Mesendoderm (in vitro differentiated cells): ENCODE data around the gene LRRC31.

Experiments used
- DNase-seq: peaks from one replicate; pipeline ENCODE4 v3.0.0; 2013
- H2AK5ac ChIP-seq: 2 replicates; pipeline ENCODE4 v1.6.1; 2013; ENCODE audit warnings: low read length, inconsistent platforms
- H2BK120ac ChIP-seq: 2 replicates; pipeline ENCODE4 v1.6.1; 2013; ENCODE audit warnings: low read depth, mild to moderate bottlenecking, low read length, moderate library complexity, mixed read lengths
- H2BK15ac ChIP-seq: replicated peaks from 2 replicates; pipeline ENCODE4 v1.6.1; 2013; ENCODE audit warnings: low read depth, mild to moderate bottlenecking, moderate library complexity
- H2BK5ac ChIP-seq: 2 replicates; pipeline ENCODE4 v1.6.1; 2013; ENCODE audit warnings: low read length, inconsistent platforms
- H3K18ac ChIP-seq: 2 replicates; pipeline ENCODE4 v1.6.1; 2013; ENCODE audit warnings: mild to moderate bottlenecking, low read length, mixed read lengths
- H3K23ac ChIP-seq: one replicate; pipeline ENCODE4 v1.6.1; 2013; ENCODE audit warnings: low read length
- H3K27ac ChIP-seq: 2 replicates; pipeline ENCODE4 v1.5.1; 2013; ENCODE audit warnings: low read depth, mild to moderate bottlenecking, inconsistent platforms, low read length, moderate library complexity
- H3K27me3 ChIP-seq: 2 replicates; pipeline ENCODE4 v1.6.1; 2013; ENCODE audit warnings: low read length, control low read depth, mild to moderate bottlenecking, inconsistent platforms; ENCODE audit not compliant: insufficient read depth, poor library complexity
- H3K36me3 ChIP-seq: 2 replicates; pipeline ENCODE4 v1.6.1; 2013; ENCODE audit warnings: low read length, inconsistent platforms; ENCODE audit not compliant: control insufficient read depth, insufficient read depth
- H3K4ac ChIP-seq: one replicate; pipeline ENCODE4 v1.6.1; 2013; ENCODE audit warnings: low read depth, mild to moderate bottlenecking, low read length, moderate library complexity
- H3K4me1 ChIP-seq: 2 replicates; pipeline ENCODE4 v1.6.1; 2013; ENCODE audit warnings: low read depth, low read length, inconsistent platforms; ENCODE audit not compliant: control insufficient read depth
- H3K4me2 ChIP-seq: 2 replicates; pipeline ENCODE4 v1.6.1; 2013; ENCODE audit warnings: low read length
- H3K4me3 ChIP-seq: 2 replicates; pipeline ENCODE4 v1.5.1; 2013; ENCODE audit warnings: mild to moderate bottlenecking, low read length
- H3K56ac ChIP-seq: one replicate; pipeline ENCODE4 v1.6.1; 2013; ENCODE audit warnings: low read length
- H3K79me1 ChIP-seq: 2 replicates; pipeline ENCODE4 v1.6.1; 2013; ENCODE audit warnings: low read length, inconsistent platforms
- H3K79me2 ChIP-seq: 2 replicates; pipeline ENCODE4 v1.6.1; 2013; ENCODE audit warnings: mild to moderate bottlenecking, low read length; ENCODE audit not compliant: control insufficient read depth, insufficient read depth
- H3K9ac ChIP-seq: 2 replicates; pipeline ENCODE4 v1.6.1; 2013; ENCODE audit warnings: low read length, inconsistent platforms
- H4K5ac ChIP-seq: one replicate; pipeline ENCODE4 v1.6.1; 2013; ENCODE audit warnings: low read length
- H4K8ac ChIP-seq: one replicate; pipeline ENCODE4 v1.6.1; 2013; ENCODE audit warnings: low read depth, mild to moderate bottlenecking, control low read depth, low read length, moderate library complexity
- WGBS: extraction: QIAGEN DNeasy Blood & Tissue Kit; methylation state at CpG from one replicate; pipeline ENCODE4 v1.1.7; 2013; ENCODE audit warnings: low lambda C conversion rate, missing lambda C conversion rate; ENCODE audit not compliant: insufficient coverage; ENCODE audit errors: extremely low coverage; 5-methylcytosine and 5-hydroxymethylcytosine counted together

Gene LRRC31

DNA sequence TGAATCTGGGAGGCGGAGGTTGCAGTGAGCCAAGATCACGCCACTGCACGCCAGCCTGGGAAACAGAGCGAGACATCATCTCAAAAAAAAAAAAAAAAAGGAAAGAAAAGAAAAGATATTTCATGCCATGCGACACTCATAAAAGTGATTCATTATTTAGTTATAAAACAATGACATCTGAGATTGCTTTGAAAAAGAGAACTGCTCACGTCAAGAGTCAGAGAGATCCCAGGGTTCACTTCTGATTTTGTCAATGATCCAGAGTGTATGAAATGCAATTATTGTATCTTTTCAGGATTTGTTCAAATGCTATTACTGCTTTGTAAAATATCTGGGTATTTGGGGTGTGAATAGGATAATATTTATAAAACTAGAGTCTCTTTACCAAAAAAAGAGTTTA is 35.7 kb upstream of the LRRC31 start:
- Histone ChIP-seq H3K27ac (no peak overlapping the region), H3K9ac (no peak overlapping the region)
- WGBS: no CpG with 5 or more reads among the region's 6 CpGs

DNA sequence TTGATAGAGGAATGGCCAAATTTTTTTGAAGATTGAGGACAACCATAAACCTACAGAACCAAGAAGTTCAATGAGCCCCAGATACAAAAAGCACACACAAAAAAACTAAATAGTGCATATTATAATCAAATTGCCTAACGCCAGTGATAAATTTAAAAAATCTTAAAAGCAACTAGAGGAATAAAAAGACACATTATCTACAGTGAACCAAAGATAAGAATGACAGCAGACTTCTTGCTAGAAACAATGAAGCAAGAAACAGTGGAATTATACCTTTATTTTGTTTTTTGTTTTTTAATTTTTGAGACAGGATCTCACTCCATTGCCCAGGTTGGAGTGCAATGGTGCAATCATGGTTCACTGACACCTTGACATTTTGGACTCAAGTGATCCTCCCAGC is 31.7 kb upstream of the LRRC31 start:
- H3K4me1 ChIP-seq: no peaks in the 10 kb centered on the region
- no peak overlapping the region for H2BK15ac ChIP-seq
- H3K79me1 ChIP-seq: no peaks in the 10 kb centered on the region
- H2BK120ac ChIP-seq: no peak overlapping the region
- H3K18ac ChIP-seq: no peak overlapping the region
- WGBS: no CpG with 5 or more reads among the region's 1 CpG
- no peak overlapping the region for H2BK5ac ChIP-seq
- H3K4ac ChIP-seq: no peak overlapping the region
- no peaks in the 10 kb centered on the region for H3K79me2 ChIP-seq
- H3K23ac ChIP-seq: no peak overlapping the region
- H3K4me2 ChIP-seq: no peak overlapping the region
- no peak for DNase-seq
- H4K8ac ChIP-seq: no peak overlapping the region
- H2AK5ac ChIP-seq: no peak overlapping the region
- H3K4me3 ChIP-seq: no peak overlapping the region
- no peak overlapping the region for H3K27ac ChIP-seq
- no peaks in the 10 kb centered on the region for H3K36me3 ChIP-seq
- H3K56ac ChIP-seq: no peak overlapping the region
- H4K5ac ChIP-seq: no peak overlapping the region
- H3K27me3 ChIP-seq: no peaks in the 10 kb centered on the region
- no peak overlapping the region for H3K9ac ChIP-seq

More for the DNA sequence above, 35.7 kb upstream of the LRRC31 start:
- H2BK120ac ChIP-seq: no peak overlapping the region
- no peak for DNase-seq
- no peak overlapping the region for H2BK15ac ChIP-seq
- no peaks in the 10 kb centered on the region for H3K79me2 ChIP-seq
- H3K23ac ChIP-seq: no peak overlapping the region
- H3K4me2 ChIP-seq: no peak overlapping the region
- no peak overlapping the region for H3K4ac ChIP-seq
- no peak overlapping the region for H4K5ac ChIP-seq
- H3K79me1 ChIP-seq: no peaks in the 10 kb centered on the region
- H3K4me3 ChIP-seq: no peak overlapping the region
- H2AK5ac ChIP-seq: no peak overlapping the region
- H3K56ac ChIP-seq: no peak overlapping the region
- H3K18ac ChIP-seq: no peak overlapping the region
- H4K8ac ChIP-seq: no peak overlapping the region
- H2BK5ac ChIP-seq: no peak overlapping the region
- H3K36me3 ChIP-seq: no peaks in the 10 kb centered on the region
- H3K27me3 ChIP-seq: no peaks in the 10 kb centered on the region
- peaks cover 6% of the 10 kb centered on the region for H3K4me1 ChIP-seq

DNA sequence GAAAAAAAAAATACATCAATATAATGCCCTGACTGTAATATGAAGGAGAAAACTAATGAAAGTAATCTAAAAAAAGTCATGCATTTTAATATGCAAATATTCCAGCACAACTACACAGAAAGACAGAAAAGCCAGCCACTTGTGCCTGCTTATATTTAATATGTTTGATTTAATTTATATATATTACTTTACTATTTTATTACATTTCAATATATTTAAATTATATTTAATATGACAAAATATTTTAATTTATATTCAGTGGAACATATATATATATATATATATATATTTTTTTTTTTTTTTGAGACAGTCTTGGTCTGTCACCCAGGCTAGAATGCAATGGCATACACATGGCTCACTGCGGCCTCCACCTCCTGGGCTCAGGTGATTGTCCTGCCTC is 27.5 kb upstream of the LRRC31 start:
- no peak overlapping the region for H2AK5ac ChIP-seq
- no peak overlapping the region for H3K27ac ChIP-seq
- no peak overlapping the region for H2BK15ac ChIP-seq
- no peak overlapping the region for H2BK120ac ChIP-seq
- no peaks in the 10 kb centered on the region for H3K4me1 ChIP-seq
- H3K79me2 ChIP-seq: no peaks in the 10 kb centered on the region
- no peaks in the 10 kb centered on the region for H3K36me3 ChIP-seq
- H3K9ac ChIP-seq: no peak overlapping the region
- no peak overlapping the region for H4K8ac ChIP-seq
- H3K56ac ChIP-seq: no peak overlapping the region
- no peak overlapping the region for H3K23ac ChIP-seq
- H4K5ac ChIP-seq: no peak overlapping the region
- DNase-seq: no peak
- no peak overlapping the region for H3K4me2 ChIP-seq
- H3K18ac ChIP-seq: no peak overlapping the region
- H3K79me1 ChIP-seq: no peaks in the 10 kb centered on the region
- WGBS: no CpG with 5 or more reads among the region's 1 CpG
- H3K27me3 ChIP-seq: no peaks in the 10 kb centered on the region
- no peak overlapping the region for H3K4ac ChIP-seq
- H3K4me3 ChIP-seq: no peak overlapping the region
- H2BK5ac ChIP-seq: no peak overlapping the region

DNA sequence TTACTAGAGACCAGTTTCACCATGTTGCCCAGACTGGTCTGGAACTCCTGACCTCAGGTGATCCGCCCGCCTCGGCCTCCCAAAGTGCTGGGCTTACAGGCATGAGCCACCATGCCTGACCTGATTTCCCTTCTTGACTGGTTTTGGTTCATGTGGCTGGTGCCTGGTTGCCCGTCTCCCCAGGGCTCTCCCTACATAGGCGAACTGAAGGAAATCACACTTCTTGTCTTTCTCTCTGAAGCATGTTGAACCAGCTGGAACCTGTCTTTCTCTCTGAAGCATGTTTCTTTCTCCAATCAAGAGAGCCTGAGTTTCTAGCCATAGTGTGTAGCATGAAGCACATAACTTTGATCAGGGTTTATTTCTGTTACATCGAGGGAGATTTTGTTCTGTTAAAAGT is 25.3 kb upstream of the LRRC31 start:
- no peak for DNase-seq
- Histone ChIP-seq H3K79me1 (no peaks in the 10 kb centered on the region), H3K79me2 (no peaks in the 10 kb centered on the region), H3K4me3 (no peak overlapping the region), H3K18ac (no peak overlapping the region), H3K4me2 (no peak overlapping the region), H3K27me3 (no peaks in the 10 kb centered on the region), H4K8ac (no peak overlapping the region), H3K4ac (no peak overlapping the region), H3K4me1 (no peaks in the 10 kb centered on the region), H3K23ac (no peak overlapping the region), H2BK5ac (no peak overlapping the region), H4K5ac (no peak overlapping the region), H2AK5ac (no peak overlapping the region), H3K56ac (no peak overlapping the region), H2BK120ac (no peak overlapping the region), H3K9ac (no peak overlapping the region), H2BK15ac (no peak overlapping the region), H3K36me3 (no peaks in the 10 kb centered on the region), H3K27ac (no peak overlapping the region)
- WGBS: no CpG with 5 or more reads among the region's 6 CpGs

DNA sequence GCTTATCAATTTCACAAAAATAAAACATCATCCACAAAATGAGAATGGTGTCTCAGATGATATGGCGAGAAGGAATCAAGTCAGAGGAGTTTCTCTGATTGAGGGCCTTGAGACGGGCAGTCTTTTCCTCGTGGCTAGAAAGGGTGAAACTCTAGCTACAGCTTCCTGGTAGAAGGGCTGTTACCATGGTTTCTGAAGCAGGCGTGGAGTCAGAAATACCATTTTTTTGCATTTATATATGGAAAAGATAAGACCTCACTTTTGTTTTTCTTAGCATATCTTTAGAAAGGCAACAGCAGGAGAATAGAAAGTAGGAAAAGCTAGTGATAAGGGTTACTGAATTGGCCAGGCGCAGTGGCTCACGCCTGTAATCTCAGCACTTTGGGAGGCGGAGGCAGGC is 24.4 kb upstream of the LRRC31 start:
- H3K56ac ChIP-seq: no peak overlapping the region
- H2BK120ac ChIP-seq: no peak overlapping the region
- H3K4ac ChIP-seq: no peak overlapping the region
- H2BK5ac ChIP-seq: no peak overlapping the region
- no peaks in the 10 kb centered on the region for H3K27me3 ChIP-seq
- H3K79me1 ChIP-seq: no peaks in the 10 kb centered on the region
- no peaks in the 10 kb centered on the region for H3K79me2 ChIP-seq
- no peak overlapping the region for H3K9ac ChIP-seq
- no peak overlapping the region for H2AK5ac ChIP-seq
- no peak overlapping the region for H2BK15ac ChIP-seq
- no peak overlapping the region for H3K4me2 ChIP-seq
- no peak overlapping the region for H3K23ac ChIP-seq
- no peak for DNase-seq
- no peak overlapping the region for H3K4me3 ChIP-seq
- no peaks in the 10 kb centered on the region for H3K36me3 ChIP-seq
- no peak overlapping the region for H4K5ac ChIP-seq
- no peak overlapping the region for H4K8ac ChIP-seq
- WGBS: no CpG with 5 or more reads among the region's 7 CpGs
- no peak overlapping the region for H3K18ac ChIP-seq
- no peak overlapping the region for H3K27ac ChIP-seq
- no peaks in the 10 kb centered on the region for H3K4me1 ChIP-seq

DNA sequence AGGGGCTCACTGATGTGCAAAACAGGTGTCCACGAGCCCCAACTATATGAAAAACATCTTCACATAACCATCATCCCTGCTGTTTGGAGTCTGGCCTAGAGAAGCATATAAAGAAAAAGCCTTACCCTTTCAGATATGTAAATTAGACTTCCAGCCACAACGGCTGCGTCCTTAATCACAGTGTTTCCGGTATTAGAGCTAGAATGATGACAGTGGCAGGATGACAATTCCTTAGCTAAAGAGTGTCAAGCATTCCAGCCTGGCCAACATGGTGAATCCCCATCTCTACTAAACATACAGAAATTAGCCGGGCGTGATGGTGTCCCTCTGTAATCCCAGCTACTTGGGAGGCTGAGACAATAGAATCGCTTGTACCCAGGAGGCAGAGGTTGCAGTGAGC is 22.2 kb upstream of the LRRC31 start:
- Histone ChIP-seq H2BK15ac (no peak overlapping the region), H3K79me1 (no peaks in the 10 kb centered on the region), H3K18ac (no peak overlapping the region), H3K4me1 (no peaks in the 10 kb centered on the region), H3K27me3 (no peaks in the 10 kb centered on the region), H3K4ac (no peak overlapping the region), H3K56ac (no peak overlapping the region), H2AK5ac (no peak overlapping the region), H2BK120ac (no peak overlapping the region), H3K9ac (no peak overlapping the region), H4K5ac (no peak overlapping the region), H3K4me3 (no peak overlapping the region), H4K8ac (no peak overlapping the region), H3K27ac (no peak overlapping the region), H3K36me3 (no peaks in the 10 kb centered on the region), H2BK5ac (no peak overlapping the region), H3K23ac (no peak overlapping the region), H3K79me2 (no peaks in the 10 kb centered on the region), H3K4me2 (no peak overlapping the region)
- no CpG with 5 or more reads among the region's 7 CpGs for WGBS
- no peak for DNase-seq
